Pancreas (tissue), 10 donors: Measurements from ENCODE around the gene RBBP8NL. TPM values are rescaled to one million over a fixed set of nuclear protein-coding genes. Genes with fewer than 3 reads are reported as not detected.

Experiments used
- ATAC-seq, 4 donors: fragments of 200-7000 bp; cut with Tn5 transposase; one replicate each; pipeline versions ENCODE4 v1.8.0 to v1.9.1; 2020; ENCODE audit warnings: mild to moderate bottlenecking in 4 of 4, moderate library complexity in 4 of 4
- DNase-seq, 6 donors: peaks; one replicate each; pipeline ENCODE4 v3.0.0-alpha.2; 2020
- FAIRE-seq: peaks from 2 replicates; lab custom pipeline; 2012; peaks lifted over from hg19 to GRCh38; lab: Jason Lieb, UNC
- H3K27ac ChIP-seq, 4 donors: fragments of 200-600 bp; sonication (generic); 1 replicate in 3 of 4; 2 replicates in 1 of 4; pipeline versions ENCODE4 v1.5.0 to v1.8.0; 2020
- H3K27me3 ChIP-seq, 4 donors: fragments of 200-600 bp; one replicate each; pipeline ENCODE4 v1.8.0; 2021
- H3K36me3 ChIP-seq, 3 donors: fragments of 200-600 bp; sonication (generic) in 1 of 3; one replicate each; pipeline versions ENCODE4 v1.5.0 to v1.8.0; 2020 to 2021
- H3K4me1 ChIP-seq, 3 donors: fragments of 200-600 bp; one replicate each; pipeline ENCODE4 v1.8.0; 2021
- H3K4me3 ChIP-seq, 4 donors: fragments of 200-600 bp; sonication (generic) in 2 of 4; one replicate each; pipeline versions ENCODE4 v1.5.0 to v1.8.0; 2020 to 2021
- H3K9me3 ChIP-seq, 4 donors: fragments of 200-600 bp; one replicate each; pipeline ENCODE4 v1.8.0; 2021
- CTCF ChIP-seq, 4 donors: fragments of 200-600 bp; sonication (generic) in 3 of 4; IDR thresholded peaks; one replicate each; pipeline versions ENCODE4 v1.5.0 to v1.8.0; 2021; ENCODE audit warnings: antibody characterized with exemption in 4 of 4
- WGBS, 2 donors: extraction: QIAGEN DNeasy Blood & Tissue Kit; methylation state at CpG; one replicate each; pipeline ENCODE4 v1.1.7; 2013; 5-methylcytosine and 5-hydroxymethylcytosine counted together
- intact Hi-C, 3 donors: fragments of 100-400 bp; cut with DNase I; formaldehyde crosslinking; loops; one replicate each; pipeline versions ENCODE4 v1.11.1 to v1.14.2; 2022
- polyA plus RNA-seq, 2 donors: library from polyadenylated mRNA; stranded (reverse); fragments of 200-250 nt; gene quantifications; one replicate each; pipeline ENCODE4 v1.2.3, GENCODE V29; 2013
- total RNA-seq, 6 donors: library from RNA; stranded (reverse); fragmentation: NEBNext Ultra II Directional in 4 of 6; extraction: Animal tissue kit (Norgen Biotek cat#: 25700) in 4 of 6; gene quantifications; one replicate each; pipeline versions ENCODE4 v1.2.1 to v1.2.4, GENCODE V29; 2021 to 2023
- donor health status: healthy with polysubstance abuse.
- donor health status: DM: no; HTN: no; CAD: no; lungs with moderate emphysema.
- donor health status: DM: no; HTN: no; CAD: no.
- donor health status: control.
- donor health status: control.
- donor health status: Bipolar disorder and iron deficiency.
- donor health status: DM: yes; HTN: yes; CAD: no.
- donor health status: DM: no; HTN: no; CAD: no.
- donor health status: DM: no; HTN: no; CAD: no.
- donor health status: DM: yes; HTN: yes; CAD: no.

Gene RBBP8NL
- total and polyA plus RNA-seq, 8 donors: 0.66 to 4.8 (median 1.3) TPM

- no peaks in the 10 kb centered on the region for H3K27me3 ChIP-seq
- 1% methylated on average over 45 to 47 of the region's 47 CpGs for WGBS, 2 donors
- DNase-seq: no peak
These were observed 40.0 kb downstream of the RBBP8NL start for GRCh38 chr20:62387219-62387913.

GRCh38 chr20:62386383-62387218, 40.7 kb downstream of the RBBP8NL start, which contains the start of gene RPS21:
RPS21 (plus strand) TSS chr20:62387103; CDS start chr20:62387339, 236 bp downstream.
- WGBS, 2 donors: 0% methylated on average over 56 to 83 of the region's 83 CpGs
- Histone ChIP-seq H3K4me1 (peaks cover 4 to 17% (median 15%) of the 10 kb centered on the region in 3 donors), H3K9me3 (no peaks in the 10 kb centered on the region), H3K4me3 (peak within 1 kb of the TSS; percentile 63 to 99 (median 87)), H3K36me3 (peaks cover 0 to 13% (median 0%) of the 10 kb centered on the region in 3 donors), H3K27ac (peak within 1 kb of the TSS; percentile 75 to 97 (median 84)), H3K27me3 (no peaks in the 10 kb centered on the region)
- TF ChIP-seq CTCF (IDR thresholded peaks at IDR 0.05): no peak
- intact Hi-C loops: loop anchor here in 1 of 3 donors (10.0 kb wide), 1 partner anchor 212 kb away; no protein-coding TSS in a partner anchor
- peak; percentile 92 to 98 (median 94) for DNase-seq
- FAIRE-seq: no peak
- peak; percentile 92 to 96 (median 94) for ATAC-seq

More at GRCh38 chr20:62387219-62387913, 40.0 kb downstream of the RBBP8NL start:
- Histone ChIP-seq H3K4me1 (peaks cover 4 to 17% (median 15%) of the 10 kb centered on the region in 3 donors), H3K27ac (peak overlapping the region; percentile 75 to 97 (median 84)), H3K36me3 (peaks cover 0 to 13% (median 0%) of the 10 kb centered on the region in 3 donors), H3K9me3 (no peaks in the 10 kb centered on the region), H3K4me3 (peak overlapping the region; percentile 63 to 99 (median 87))
- ATAC-seq (no peak), FAIRE-seq (no peak)
- intact Hi-C loops: loop anchor here in 1 of 3 donors (10.0 kb wide), 1 partner anchor 213 kb away; no protein-coding TSS in a partner anchor
- no peak for TF ChIP-seq CTCF (IDR thresholded peaks at IDR 0.05)

- TF ChIP-seq CTCF (IDR thresholded peaks at IDR 0.05): peak; percentile 88 to 93 (median 90)
- WGBS, 2 donors: 35 to 39% methylated on average over 18 of the region's 18 CpGs
- Histone ChIP-seq H3K36me3 (no peaks in the 10 kb centered on the region), H3K27me3 (no peaks in the 10 kb centered on the region), H3K9me3 (no peaks in the 10 kb centered on the region), H3K4me3 (no peak overlapping the region), H3K4me1 (peaks cover 3 to 10% (median 5%) of the 10 kb centered on the region in 3 donors), H3K27ac (no peak overlapping the region)
- ATAC-seq: peak; percentile 55 to 82 (median 74)
- no peak for FAIRE-seq
- intact Hi-C loops: loop anchor here in 2 of 3 donors (5.0 to 10.0 kb wide), 2 partner anchors 75 to 208 kb away; no protein-coding TSS in a partner anchor
- peak; percentile 62 to 92 (median 86) for DNase-seq
These were observed 44.8 kb downstream of the RBBP8NL start for GRCh38 chr20:62382306-62383198.

- Histone ChIP-seq H3K9me3 (no peaks in the 10 kb centered on the region), H3K36me3 (no peaks in the 10 kb centered on the region), H3K4me3 (no peak overlapping the region), H3K4me1 (peaks cover 3 to 14% (median 5%) of the 10 kb centered on the region in 3 donors), H3K27me3 (no peaks in the 10 kb centered on the region), H3K27ac (no peak overlapping the region)
- intact Hi-C loops: loop anchor here in 2 of 3 donors (5.0 to 10.0 kb wide), 2 partner anchors 75 to 207 kb away; no protein-coding TSS in a partner anchor
- TF ChIP-seq CTCF (IDR thresholded peaks at IDR 0.05): no peak
- DNase-seq: no peak
- FAIRE-seq: no peak
- ATAC-seq: no peak
- 92 to 93% methylated on average over 6 of the region's 6 CpGs for WGBS, 2 donors
These were observed 45.5 kb downstream of the RBBP8NL start for GRCh38 chr20:62381842-62382241.
